HUES64 (cell line): ENCODE measurements around the gene ATP9B.

Source experiments
- H3K27ac ChIP-seq: 2 replicates; pipeline ENCODE4 v1.7.0; 2013; ENCODE audit warnings: low read depth, low read length, inconsistent platforms
- H3K27me3 ChIP-seq: 2 replicates; pipeline ENCODE4 v1.6.1; 2013; ENCODE audit warnings: mild to moderate bottlenecking, low read length; ENCODE audit not compliant: insufficient read depth
- H3K36me3 ChIP-seq: 2 replicates; pipeline ENCODE4 v1.6.1; 2013; ENCODE audit warnings: mild to moderate bottlenecking, low read length; ENCODE audit not compliant: insufficient read depth
- H3K4me1 ChIP-seq: 2 replicates; pipeline ENCODE4 v1.6.1; 2013; ENCODE audit warnings: mild to moderate bottlenecking, low read length, moderate library complexity; ENCODE audit not compliant: insufficient read depth
- H3K4me3 ChIP-seq: 2 replicates; pipeline ENCODE4 v1.5.1; 2013; ENCODE audit warnings: mild to moderate bottlenecking, low read length, moderate library complexity
- H3K9ac ChIP-seq: 2 replicates; pipeline ENCODE4 v1.6.1; 2013; ENCODE audit warnings: mild to moderate bottlenecking, low read depth, low read length
- H3K9me3 ChIP-seq: 2 replicates; pipeline ENCODE4 v1.6.1; 2013; ENCODE audit warnings: low read depth, low read length; ENCODE audit not compliant: insufficient read depth
- WGBS: fragments of 150-250, 120-280 bp; methylation state at CpG from one replicate; pipeline ENCODE4 v1.1.7; 2013; ENCODE audit warnings: missing lambda C conversion rate; 5-methylcytosine and 5-hydroxymethylcytosine counted together

Gene ATP9B

DNA sequence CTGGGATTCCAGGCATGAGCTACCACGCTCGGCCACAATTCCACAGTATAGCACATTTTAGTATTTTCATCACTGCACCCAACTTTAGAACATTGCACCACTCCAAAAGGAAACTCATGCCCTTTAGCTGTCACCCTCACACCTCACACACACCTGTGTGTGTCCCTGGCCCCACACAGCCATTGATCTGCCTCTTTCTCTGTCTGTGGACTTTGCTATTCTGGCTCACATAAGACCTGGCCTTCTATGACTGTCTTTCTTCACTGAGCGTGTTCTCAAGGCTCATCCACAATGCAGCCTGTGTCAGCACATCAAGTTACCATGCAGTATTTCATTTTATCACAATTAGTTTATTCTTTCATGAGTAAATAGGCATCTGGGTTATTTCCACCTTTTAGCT lies 19.7 kb upstream of the ATP9B start:
- Histone ChIP-seq H3K4me1 (no peaks in the 10 kb centered on the region), H3K4me3 (no peak overlapping the region), H3K27me3 (no peaks in the 10 kb centered on the region), H3K27ac (no peak overlapping the region), H3K36me3 (no peaks in the 10 kb centered on the region), H3K9ac (no peak overlapping the region), H3K9me3 (no peaks in the 10 kb centered on the region)
- WGBS = over 99% methylated on average over 3 of the region's 3 CpGs

DNA sequence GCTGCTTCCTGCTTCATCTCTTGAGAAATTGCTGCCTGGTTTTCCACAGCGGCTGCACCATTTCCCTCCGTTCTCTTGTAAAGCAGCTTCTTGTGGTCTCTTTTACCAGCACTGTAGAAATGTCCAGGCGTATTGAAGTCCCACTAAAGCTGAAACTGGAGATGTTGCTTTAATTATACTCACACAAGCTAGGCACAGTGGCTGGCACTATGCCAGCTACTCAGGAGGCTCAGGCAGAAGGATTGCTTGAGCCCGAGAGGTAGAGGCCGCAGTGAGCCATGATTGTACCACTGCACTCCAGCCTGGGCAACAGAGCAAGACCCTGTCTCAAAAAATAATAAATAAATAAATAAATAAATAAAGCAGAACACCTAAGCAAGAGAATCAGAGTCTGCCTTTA lies 19.2 kb upstream of the ATP9B start:
- Histone ChIP-seq H3K4me1 (no peaks in the 10 kb centered on the region), H3K27me3 (no peaks in the 10 kb centered on the region), H3K27ac (no peak overlapping the region), H3K36me3 (no peaks in the 10 kb centered on the region), H3K4me3 (no peak overlapping the region), H3K9me3 (no peaks in the 10 kb centered on the region), H3K9ac (no peak overlapping the region)
- 93% methylated on average over 5 of the region's 5 CpGs for WGBS

DNA sequence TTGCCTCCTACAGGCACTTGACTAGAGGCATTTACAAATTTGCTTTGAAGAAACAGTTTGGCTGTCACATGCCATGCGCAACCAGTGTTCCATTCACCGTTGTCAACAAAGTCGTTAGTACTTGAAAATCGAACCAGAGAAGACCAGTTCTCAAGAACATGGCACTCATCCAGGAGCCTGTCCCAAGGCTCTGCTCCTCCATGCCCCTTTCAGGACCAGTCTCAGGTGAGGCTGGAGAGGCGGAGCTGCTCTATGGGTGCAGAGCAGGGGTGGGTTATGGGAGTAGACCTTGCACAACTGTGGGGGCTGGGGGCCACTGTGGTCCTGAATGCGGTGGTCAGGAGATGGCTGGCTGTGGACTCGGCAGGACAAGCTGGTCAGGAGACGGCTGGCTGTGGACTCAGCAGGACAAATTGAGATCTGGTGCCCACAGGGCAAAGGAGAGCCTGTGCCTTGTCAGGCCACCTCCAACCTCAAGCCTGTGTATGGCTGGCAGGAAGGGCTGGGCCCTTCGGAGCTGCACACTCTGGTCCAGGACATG lies 12.3 kb upstream of the ATP9B start:
- Histone ChIP-seq H3K4me3 (no peak overlapping the region), H3K9ac (no peak overlapping the region), H3K4me1 (no peaks in the 10 kb centered on the region), H3K9me3 (no peaks in the 10 kb centered on the region), H3K36me3 (no peaks in the 10 kb centered on the region), H3K27me3 (no peaks in the 10 kb centered on the region), H3K27ac (no peak overlapping the region)
- WGBS = 96% methylated on average over 9 of the region's 9 CpGs

DNA sequence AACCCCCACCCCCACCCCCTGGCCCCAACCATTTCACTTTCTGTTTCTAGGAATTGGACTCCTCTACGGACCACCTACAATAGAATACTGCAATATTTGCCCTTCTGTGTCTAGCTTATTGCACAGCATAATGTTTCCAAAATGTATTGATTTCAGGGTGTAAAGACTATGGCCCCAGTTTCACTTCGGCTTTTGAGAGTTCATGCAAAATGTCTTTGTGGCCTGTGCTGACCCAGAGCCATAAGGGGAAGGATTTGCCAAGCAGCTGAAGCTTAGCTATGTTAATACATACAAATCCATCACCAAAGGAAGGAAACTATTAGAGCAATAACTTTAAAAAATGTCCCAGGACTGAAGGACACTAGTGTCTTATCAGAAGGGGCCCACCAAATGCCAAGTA lies 11.2 kb upstream of the ATP9B start:
- Histone ChIP-seq H3K9me3 (no peaks in the 10 kb centered on the region), H3K27me3 (no peaks in the 10 kb centered on the region), H3K36me3 (no peaks in the 10 kb centered on the region), H3K27ac (no peak overlapping the region), H3K4me3 (no peak overlapping the region), H3K9ac (no peak overlapping the region), H3K4me1 (no peaks in the 10 kb centered on the region)
- 45% methylated on average over 2 of the region's 2 CpGs for WGBS

DNA sequence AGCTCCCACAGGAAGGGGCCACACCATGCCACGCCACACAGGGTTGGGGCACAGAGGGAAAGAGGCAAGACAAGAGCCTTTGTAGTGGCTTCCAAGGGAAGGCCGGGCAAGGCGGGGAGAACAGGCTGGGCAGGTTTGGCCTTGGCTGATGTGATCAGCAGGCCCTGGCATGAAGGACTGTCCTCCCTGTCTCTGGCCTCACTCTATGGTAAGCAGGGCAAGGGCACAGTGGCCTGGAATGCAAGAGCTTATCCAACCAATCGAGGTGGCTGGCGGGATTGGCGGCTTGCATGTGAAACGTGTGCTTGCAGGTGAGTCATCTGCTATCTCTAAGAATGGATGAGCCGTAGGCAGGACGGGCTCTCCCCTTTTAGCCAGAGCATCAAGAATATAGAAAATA lies 6.4 kb upstream of the ATP9B start:
- H3K9me3 ChIP-seq = peaks cover 6% of the 10 kb centered on the region
- H3K4me3 ChIP-seq = no peak overlapping the region
- no peak overlapping the region for H3K27ac ChIP-seq
- H3K27me3 ChIP-seq = peaks cover 22% of the 10 kb centered on the region
- H3K36me3 ChIP-seq = no peaks in the 10 kb centered on the region
- whole genome bisulfite sequencing = 90% methylated on average over 9 of the region's 9 CpGs
- H3K9ac ChIP-seq = no peak overlapping the region
- no peaks in the 10 kb centered on the region for H3K4me1 ChIP-seq

DNA sequence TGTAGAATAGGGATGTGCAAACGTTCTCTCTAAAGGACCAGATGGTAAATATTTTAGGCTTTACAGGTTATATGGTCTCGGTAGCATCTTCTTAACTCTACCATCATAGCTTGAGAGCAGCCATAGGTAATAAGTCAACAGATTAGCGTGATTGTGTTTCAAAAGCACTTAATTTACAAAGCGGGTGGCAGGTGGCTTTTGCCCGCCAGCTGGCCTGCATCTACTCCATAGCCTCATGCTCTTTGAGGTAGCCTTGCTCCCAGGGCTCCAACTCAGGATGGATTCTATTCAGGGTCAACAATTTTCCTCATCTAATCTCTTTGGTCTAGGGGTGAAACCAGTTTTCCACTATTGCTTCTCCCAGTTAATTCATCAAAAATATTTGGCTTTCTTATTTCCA lies 5.0 kb upstream of the ATP9B start:
- 97% methylated on average over 5 of the region's 5 CpGs for WGBS
- H3K9me3 ChIP-seq = peaks cover 14% of the 10 kb centered on the region
- H3K27ac ChIP-seq = no peak overlapping the region
- peaks cover 23% of the 10 kb centered on the region for H3K27me3 ChIP-seq
- no peaks in the 10 kb centered on the region for H3K4me1 ChIP-seq
- H3K9ac ChIP-seq = no peak overlapping the region
- no peak overlapping the region for H3K4me3 ChIP-seq
- no peaks in the 10 kb centered on the region for H3K36me3 ChIP-seq

DNA sequence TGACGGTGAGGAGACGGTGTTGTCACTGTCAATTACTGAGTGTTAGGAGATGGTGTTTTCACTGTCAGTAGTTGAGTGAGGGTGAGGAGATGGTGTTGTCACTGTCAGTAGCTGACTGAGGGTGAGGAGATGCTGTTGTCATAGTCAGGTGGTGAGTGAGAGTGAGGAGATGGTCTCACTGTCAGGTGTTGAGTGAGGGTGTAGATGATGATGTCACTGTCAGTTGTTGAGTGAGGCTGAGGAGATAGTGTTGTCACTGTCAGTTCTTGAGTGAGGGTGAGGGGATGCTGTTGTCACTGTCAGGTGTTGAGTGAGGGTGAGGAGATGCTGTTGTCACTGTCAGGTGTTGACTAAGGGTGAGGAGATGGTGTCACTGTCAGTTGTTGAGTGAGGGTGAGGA lies 3.4 kb upstream of the ATP9B start:
- Histone ChIP-seq H3K4me3 (no peak overlapping the region), H3K9ac (no peak overlapping the region), H3K4me1 (0 out of 2 replicates have a peak, but pooled peaks cover 3% of the 10 kb centered on the region), H3K27ac (no peak overlapping the region), H3K9me3 (peaks cover 15% of the 10 kb centered on the region), H3K27me3 (peaks cover 23% of the 10 kb centered on the region), H3K36me3 (no peaks in the 10 kb centered on the region)
- 90% methylated on average over 2 of the region's 2 CpGs for WGBS

DNA sequence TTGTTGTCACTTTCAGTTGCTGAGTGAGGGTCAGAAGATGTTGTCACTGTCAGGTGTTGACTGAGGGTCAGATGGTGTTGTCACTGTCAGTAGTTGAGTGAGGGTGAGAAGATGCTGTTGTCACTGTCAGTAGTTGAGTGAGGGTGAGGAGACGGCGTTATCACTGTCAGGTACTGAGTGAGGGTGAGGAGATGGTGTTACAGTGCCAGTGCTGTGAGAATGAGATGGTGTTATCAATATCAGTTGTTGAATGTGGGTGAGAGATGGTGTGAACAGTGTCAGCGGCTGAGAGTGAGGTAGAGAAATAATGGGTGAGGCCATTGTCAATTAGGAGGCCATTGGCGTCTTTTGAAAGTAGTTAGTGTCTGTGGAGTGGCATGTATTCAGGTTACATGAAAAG lies 1.6 kb upstream of the ATP9B start:
- 94% methylated on average over 4 of the region's 4 CpGs for WGBS
- Histone ChIP-seq H3K4me3 (no peak overlapping the region), H3K9me3 (peaks cover 25% of the 10 kb centered on the region), H3K36me3 (no peaks in the 10 kb centered on the region), H3K27ac (no peak overlapping the region), H3K4me1 (0 out of 2 replicates have a peak, but pooled peaks cover 3% of the 10 kb centered on the region), H3K27me3 (peaks cover 23% of the 10 kb centered on the region), H3K9ac (no peak overlapping the region)

DNA sequence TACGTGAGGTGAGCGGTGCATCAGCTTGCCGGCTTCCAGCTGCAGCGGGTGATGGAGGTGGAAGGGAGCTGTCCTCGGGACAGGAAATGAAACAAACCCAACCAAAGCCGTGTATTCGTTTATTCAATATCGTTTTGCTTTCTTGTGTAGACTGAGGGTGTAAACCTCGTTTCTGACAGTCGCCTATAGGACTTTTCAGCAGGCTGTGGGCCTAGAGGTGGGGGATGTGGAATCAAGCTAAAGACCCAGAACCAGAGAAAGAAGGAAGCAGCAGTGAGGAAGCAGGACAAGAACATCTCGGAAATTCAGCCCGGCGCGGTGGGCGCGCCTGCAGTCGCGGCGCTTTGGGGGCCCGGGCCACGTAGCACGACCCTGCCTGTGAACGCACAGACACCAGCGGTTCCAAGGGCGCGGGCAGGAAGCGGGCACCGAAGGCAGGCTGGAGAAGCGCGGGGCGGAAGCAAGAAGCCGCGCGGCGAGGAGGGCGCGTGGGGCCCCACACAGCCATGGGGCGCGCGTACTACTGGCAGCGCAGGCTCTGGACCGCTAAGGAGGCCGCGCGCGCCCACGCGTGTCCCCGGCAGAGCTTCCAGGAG lies 755 bp upstream of the ATP9B start:
- peak overlapping the region; percentile 94 for H3K4me3 ChIP-seq
- 92% methylated on average over 49 of the region's 49 CpGs for WGBS
- H3K9ac ChIP-seq = peak overlapping the region; percentile 51; the same call in 1 of the 2 replicates
- peak overlapping the region; percentile 52; the same call in 1 of the 2 replicates for H3K27ac ChIP-seq
- H3K9me3 ChIP-seq = peaks cover 26% of the 10 kb centered on the region
- 0 out of 2 replicates have a peak, but pooled peaks cover under 1% of the 10 kb centered on the region for H3K36me3 ChIP-seq
- peaks cover 23% of the 10 kb centered on the region for H3K27me3 ChIP-seq
- 0 out of 2 replicates have a peak, but pooled peaks cover 3% of the 10 kb centered on the region for H3K4me1 ChIP-seq

DNA sequence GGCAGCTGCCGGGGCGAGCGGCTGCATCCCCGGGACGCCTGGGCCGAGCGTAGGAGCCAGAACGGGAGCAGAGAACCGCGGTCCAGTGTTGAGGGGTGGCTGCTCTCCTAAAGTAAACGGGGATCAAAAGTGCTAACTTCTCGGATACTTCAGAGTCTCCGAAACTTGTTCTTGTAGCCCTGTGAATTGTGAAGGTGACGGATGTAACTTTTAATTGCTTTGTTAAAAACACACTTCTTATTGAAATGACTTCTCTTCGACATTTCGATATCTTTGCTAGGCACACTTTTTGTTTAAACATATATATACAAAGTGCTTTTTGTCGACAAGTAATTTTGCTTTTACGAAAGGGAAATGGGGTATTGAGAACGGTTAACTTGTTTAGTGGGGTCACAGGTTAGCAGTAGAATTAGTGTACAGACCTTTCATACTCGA lies 540 bp downstream of the ATP9B start:
- 2% methylated on average over 17 of the region's 20 CpGs for WGBS
- H3K9me3 ChIP-seq = peaks cover 29% of the 10 kb centered on the region
- H3K4me3 ChIP-seq = peak overlapping the region; percentile 94
- H3K9ac ChIP-seq = peak overlapping the region; percentile 87
- H3K27ac ChIP-seq = peak overlapping the region; percentile 88
- 0 out of 2 replicates have a peak, but pooled peaks cover 3% of the 10 kb centered on the region for H3K4me1 ChIP-seq
- 0 out of 2 replicates have a peak, but pooled peaks cover 3% of the 10 kb centered on the region for H3K36me3 ChIP-seq
- H3K27me3 ChIP-seq = peaks cover 23% of the 10 kb centered on the region

DNA sequence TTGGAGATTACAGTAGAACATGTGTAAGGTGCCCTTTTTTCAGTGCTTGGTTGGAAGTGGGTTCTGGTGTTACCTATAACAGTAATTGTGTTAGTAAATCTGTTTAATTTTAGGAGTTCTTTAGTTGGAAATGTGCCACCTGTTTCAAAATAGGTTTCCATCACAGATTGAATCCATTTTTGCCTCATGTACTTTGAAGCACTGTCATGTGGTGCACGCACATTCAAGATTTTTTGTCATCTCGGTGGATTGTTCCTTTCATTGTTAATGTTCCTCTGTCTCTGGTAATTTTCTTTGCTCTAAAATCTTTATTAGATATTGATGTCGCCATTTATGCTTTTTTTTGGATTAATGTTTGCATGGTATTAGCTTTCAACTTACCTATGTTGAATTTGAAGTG lies 1.3 kb downstream of the ATP9B start:
- Histone ChIP-seq H3K4me3 (peak overlapping the region; percentile 94), H3K36me3 (0 out of 2 replicates have a peak, but pooled peaks cover 3% of the 10 kb centered on the region), H3K9ac (no peak overlapping the region), H3K9me3 (peaks cover 29% of the 10 kb centered on the region), H3K27ac (no peak overlapping the region), H3K4me1 (0 out of 2 replicates have a peak, but pooled peaks cover 3% of the 10 kb centered on the region), H3K27me3 (peaks cover 21% of the 10 kb centered on the region)
- 88% methylated on average over 3 of the region's 3 CpGs for WGBS
